Spleen (tissue), 11 donors: ENCODE data around the gene CSMD2. TPM values are rescaled to one million over a fixed set of nuclear protein-coding genes. Genes with fewer than 3 reads are reported as not detected.

Source experiments
- DNase-seq: peaks from one replicate; pipeline ENCODE4 v3.0.0-alpha.2; 2020
- H3K27ac ChIP-seq, 8 donors: fragments of 200-600 bp; sonication (generic) in 7 of 8; 1 replicate in 4 of 8; 2 replicates in 4 of 8; pipeline versions ENCODE4 v1.5.0 to v1.8.0; 2016 to 2021; ENCODE audit warnings: inconsistent platforms in 4 of 8, mild to moderate bottlenecking in 4 of 8, moderate library complexity in 1 of 8
- H3K27me3 ChIP-seq, 7 donors: fragments of 200-600 bp; sonication (generic) in 6 of 7; replicated peaks in 1 of 7; 1 replicate in 4 of 7; 2 replicates in 3 of 7; pipeline versions ENCODE4 v1.5.0 to v1.8.0; 2016 to 2021; ENCODE audit warnings: inconsistent platforms in 3 of 7, mild to moderate bottlenecking in 1 of 7
- H3K36me3 ChIP-seq, 6 donors: fragments of 200-600 bp; sonication (generic) in 5 of 6; 1 replicate in 4 of 6; 2 replicates in 2 of 6; pipeline versions ENCODE4 v1.5.0 to v1.8.0; 2016 to 2021; ENCODE audit warnings: inconsistent platforms in 2 of 6
- H3K4me1 ChIP-seq, 6 donors: fragments of 200-600 bp; sonication (generic) in 5 of 6; 1 replicate in 3 of 6; 2 replicates in 3 of 6; pipeline versions ENCODE4 v1.5.0 to v1.8.0; 2016 to 2021; ENCODE audit warnings: inconsistent platforms in 3 of 6
- H3K4me3 ChIP-seq, 8 donors: fragments of 200-600 bp; sonication (generic) in 7 of 8; 1 replicate in 4 of 8; 2 replicates in 4 of 8; pipeline versions ENCODE4 v1.5.0 to v1.8.0; 2016 to 2021; ENCODE audit warnings: inconsistent platforms in 4 of 8, mild to moderate bottlenecking in 4 of 8, moderate library complexity in 2 of 8
- H3K9me3 ChIP-seq, 8 donors: fragments of 200-600 bp; sonication (generic) in 7 of 8; 1 replicate in 4 of 8; 2 replicates in 4 of 8; pipeline versions ENCODE4 v1.5.0 to v1.8.0; 2016 to 2021; ENCODE audit warnings: inconsistent platforms in 4 of 8
- CTCF ChIP-seq, 11 experiments: fragments of 200-600 bp in 7 of 11; fragments of 450-650 bp in 4 of 11; sonication (generic) in 4 of 11; IDR thresholded peaks in 8 of 11; conservative IDR thresholded peaks in 3 of 11; 1 replicate in 7 of 11; 2 replicates in 4 of 11; pipeline versions ENCODE4 v1.4.0 to v1.8.0; 2016 to 2021; ENCODE audit warnings: antibody characterized with exemption in 11 of 11, inconsistent platforms in 4 of 11, mild to moderate bottlenecking in 1 of 11
- POLR2A ChIP-seq, 3 donors: fragments of 450-650 bp; IDR thresholded peaks; one replicate each; pipeline ENCODE4 v1.5.1; 2017; ENCODE audit warnings: antibody characterized with exemption in 3 of 3, mild to moderate bottlenecking in 1 of 3
- POLR2AphosphoS5 ChIP-seq, 3 donors: sonication (generic); formaldehyde crosslinking; IDR thresholded peaks; one replicate each; pipeline ENCODE4 v1.5.1; 2017; ENCODE audit warnings: antibody characterized with exemption in 3 of 3
- WGBS, 5 donors: extraction: QIAGEN DNeasy Blood & Tissue Kit in 3 of 5; methylation state at CpG; one replicate each; pipeline versions ENCODE4 v1.1.5 to v1.1.7; 2013 to 2018; 5-methylcytosine and 5-hydroxymethylcytosine counted together
- intact Hi-C: fragments of 100-400 bp; cut with DNase I; formaldehyde crosslinking; loops from one replicate; pipeline ENCODE4 v1.15.0; 2023; ENCODE audit warnings: low total_unique reads
- polyA plus RNA-seq, 3 donors: library from polyadenylated mRNA; stranded (reverse); fragments of 200-250 nt; gene quantifications; one replicate each; pipeline ENCODE4 v1.2.1, GENCODE V29; 2013
- total RNA-seq, 7 donors: library from RNA; depleted of rRNA in 3 of 7; stranded (reverse); fragments of >200 nt in 3 of 7; fragmentation: NEBNext Ultra II Directional in 4 of 7; extraction: Animal tissue kit (Norgen Biotek cat#: 25700) in 4 of 7; gene quantifications; one replicate each; pipeline versions ENCODE4 v1.1.0 to v1.2.1, GENCODE V29; 2016 to 2021
- donor health status: healthy with polysubstance abuse.
- donor health status: DM: no; HTN: no; CAD: no; lungs with moderate emphysema.
- donor health status: DM: no; HTN: no; CAD: no.
- donor health status: Bipolar disorder and iron deficiency.
- donor health status: healthy.
- donor health status: DM: no; HTN: no; CAD: no.
- donor health status: DM: yes; HTN: yes; CAD: no.

The CSMD2 gene
- total and polyA plus RNA-seq, 10 donors = 0.12 to 2.7 (median 0.96) TPM

GRCh38 chr1:33503506-33503905 lies 661.5 kb downstream of the CSMD2 start:
- 67 to 89% (median 83%) methylated on average over 1 of the region's 1 CpG for WGBS, 5 donors
- H3K9me3 ChIP-seq = peaks cover 0 to 5% (median 0%) of the 10 kb centered on the region in 8 donors
- H3K27me3 ChIP-seq = no peaks in the 10 kb centered on the region
- H3K4me1 ChIP-seq = no peaks in the 10 kb centered on the region
- intact Hi-C loops = no loop called here
- no peak overlapping the region for H3K27ac ChIP-seq
- no peak for TF ChIP-seq POLR2AphosphoS5 (IDR thresholded peaks at IDR 0.05)
- TF ChIP-seq POLR2A (IDR thresholded peaks at IDR 0.05) = no peak
- TF ChIP-seq CTCF (IDR thresholded peaks at IDR 0.05 in 8 of 11, conservative IDR thresholded peaks at IDR 0.05 in 3 of 11) = no peak
- no peaks in the 10 kb centered on the region for H3K36me3 ChIP-seq
- DNase-seq = no peak
- H3K4me3 ChIP-seq = no peak overlapping the region

DNA sequence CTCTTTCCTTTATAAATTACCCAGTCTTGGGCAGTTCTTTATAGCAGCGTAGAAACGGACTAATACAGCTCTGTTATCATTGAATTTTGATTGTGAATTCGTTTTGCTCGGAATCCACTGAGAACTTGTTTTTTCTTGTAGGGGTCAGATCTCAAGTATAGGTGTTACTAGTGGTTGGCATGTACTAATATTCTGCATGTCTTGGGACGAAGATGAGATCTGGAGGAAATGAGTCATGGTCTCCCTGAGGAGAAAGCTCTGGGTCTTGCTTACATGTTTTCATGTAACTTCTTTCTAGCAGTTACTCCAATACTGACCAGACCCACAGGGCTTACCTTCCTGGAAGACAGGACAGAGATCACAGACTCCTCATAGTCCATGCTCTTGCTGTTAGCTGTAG lies 662.3 kb downstream of the CSMD2 start:
- TF ChIP-seq POLR2AphosphoS5 (IDR thresholded peaks at IDR 0.05) (no peak), CTCF (IDR thresholded peaks at IDR 0.05 in 8 of 11, conservative IDR thresholded peaks at IDR 0.05 in 3 of 11) (no peak), POLR2A (IDR thresholded peaks at IDR 0.05) (no peak)
- Histone ChIP-seq H3K9me3 (peaks cover 0 to 12% (median 0%) of the 10 kb centered on the region in 8 donors), H3K36me3 (no peaks in the 10 kb centered on the region), H3K27me3 (no peaks in the 10 kb centered on the region), H3K4me1 (no peaks in the 10 kb centered on the region), H3K27ac (no peak overlapping the region), H3K4me3 (no peak overlapping the region)
- intact Hi-C loops = no loop called here
- 64 to 86% (median 69%) methylated on average over 5 of the region's 5 CpGs for WGBS, 5 donors
- no peak for DNase-seq

- no peak for TF ChIP-seq POLR2AphosphoS5 (IDR thresholded peaks at IDR 0.05)
- TF ChIP-seq CTCF (IDR thresholded peaks at IDR 0.05 in 8 of 11, conservative IDR thresholded peaks at IDR 0.05 in 3 of 11) = no peak
- no peak for TF ChIP-seq POLR2A (IDR thresholded peaks at IDR 0.05)
- no peak for DNase-seq
- no peak overlapping the region for H3K4me3 ChIP-seq
- H3K27me3 ChIP-seq = no peaks in the 10 kb centered on the region
- intact Hi-C loops = no loop called here
- no peaks in the 10 kb centered on the region for H3K4me1 ChIP-seq
- 91 to 98% (median 93%) methylated on average over 8 of the region's 8 CpGs for WGBS, 5 donors
- peaks cover 0 to 22% (median 5%) of the 10 kb centered on the region in 8 donors for H3K9me3 ChIP-seq
- H3K27ac ChIP-seq = no peak overlapping the region
- H3K36me3 ChIP-seq = peaks cover 0 to 4% (median 0%) of the 10 kb centered on the region in 6 donors
Measured at GRCh38 chr1:33501774-33502173, 663.3 kb downstream of the CSMD2 start.

DNA sequence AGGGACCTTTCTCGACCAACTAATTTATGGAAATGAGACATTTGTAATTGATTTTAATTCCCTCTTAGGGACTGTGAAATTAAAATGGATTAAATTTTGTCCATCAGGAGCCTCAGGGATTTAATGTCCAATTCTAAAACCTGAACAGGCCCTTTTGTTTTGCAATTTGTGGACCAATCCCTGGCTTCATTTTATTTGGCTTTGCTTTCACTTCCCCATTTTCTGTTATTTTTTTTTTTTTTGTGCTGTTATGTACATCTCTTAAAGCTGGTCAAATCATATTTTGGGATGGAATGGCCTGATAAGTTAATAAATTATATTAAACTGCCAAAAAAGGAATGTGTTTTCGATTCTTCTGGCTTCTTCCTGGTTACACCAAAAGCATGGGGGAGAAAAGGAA lies 663.7 kb downstream of the CSMD2 start:
- WGBS, 5 donors = 75 to 87% (median 82%) methylated on average over 2 of the region's 2 CpGs
- no peaks in the 10 kb centered on the region for H3K27me3 ChIP-seq

More for the DNA sequence above, 663.7 kb downstream of the CSMD2 start:
- no peak overlapping the region for H3K27ac ChIP-seq
- DNase-seq = no peak
- TF ChIP-seq POLR2AphosphoS5 (IDR thresholded peaks at IDR 0.05) (no peak), POLR2A (IDR thresholded peaks at IDR 0.05) (no peak), CTCF (IDR thresholded peaks at IDR 0.05 in 8 of 11, conservative IDR thresholded peaks at IDR 0.05 in 3 of 11) (no peak)
- peaks cover 0 to 27% (median 9%) of the 10 kb centered on the region in 8 donors for H3K9me3 ChIP-seq
- H3K4me1 ChIP-seq = no peaks in the 10 kb centered on the region
- H3K4me3 ChIP-seq = no peak overlapping the region
- peaks cover 0 to 9% (median 0%) of the 10 kb centered on the region in 6 donors for H3K36me3 ChIP-seq
- intact Hi-C loops = no loop called here
